Measurements from ENCODE around the gene SH3RF3. TPM values are rescaled to one million over a fixed set of nuclear protein-coding genes. Genes with fewer than 3 reads are reported as not detected.
A peak's percentile ranks its signal among the peaks of the same experiment; 100 is the strongest.

The SH3RF3 gene
- total RNA-seq, 3 donors from 2014 or later: 3.2 to 5.6 (median 4.6) TPM

GRCh38 chr2:109447776-109448175 is 318.8 kb downstream of the SH3RF3 start:
- Histone ChIP-seq H3K9me3 (peaks cover 6 to 20% of the 10 kb centered on the region in 2 donors), H3K27me3 (no peaks in the 10 kb centered on the region), H3K4me1 (no peaks in the 10 kb centered on the region), H3K36me3 (no peaks in the 10 kb centered on the region), H3K4me3 (no peak overlapping the region), H3K27ac (no peak overlapping the region)
- intact Hi-C loops (cut with DNase I; ENCODE audit: low total_unique reads): no loop called here
- DNase-seq (ENCODE audit: low spot score in 2 of 2): no peak
- TF ChIP-seq POLR2AphosphoS5 (IDR thresholded peaks at IDR 0.05): no peak
- no peak for TF ChIP-seq CTCF (IDR thresholded peaks at IDR 0.05)
- TF ChIP-seq POLR2A (IDR thresholded peaks at IDR 0.05): no peak

GRCh38 chr2:109448207-109448606 is 319.2 kb downstream of the SH3RF3 start:
- H3K27ac ChIP-seq: no peak overlapping the region
- H3K36me3 ChIP-seq: no peaks in the 10 kb centered on the region
- no peak overlapping the region for H3K4me3 ChIP-seq
- H3K4me1 ChIP-seq: no peaks in the 10 kb centered on the region
- peaks cover 6 to 16% of the 10 kb centered on the region in 2 donors for H3K9me3 ChIP-seq
- intact Hi-C loops (cut with DNase I; ENCODE audit: low total_unique reads): no loop called here
- DNase-seq (ENCODE audit: low spot score in 2 of 2): no peak
- no peaks in the 10 kb centered on the region for H3K27me3 ChIP-seq
- TF ChIP-seq CTCF (IDR thresholded peaks at IDR 0.05) (no peak), POLR2AphosphoS5 (IDR thresholded peaks at IDR 0.05) (no peak), POLR2A (IDR thresholded peaks at IDR 0.05) (no peak)

- no peak overlapping the region for H3K27ac ChIP-seq
These were observed 320.2 kb downstream of the SH3RF3 start for GRCh38 chr2:109448946-109449788.

GRCh38 chr2:109450574-109451273 is 321.7 kb downstream of the SH3RF3 start:
- DNase-seq (ENCODE audit: low spot score in 2 of 2): no peak
- TF ChIP-seq POLR2A (IDR thresholded peaks at IDR 0.05) (no peak), CTCF (IDR thresholded peaks at IDR 0.05) (no peak), POLR2AphosphoS5 (IDR thresholded peaks at IDR 0.05) (no peak)
- intact Hi-C loops (cut with DNase I; ENCODE audit: low total_unique reads): no loop called here
- Histone ChIP-seq H3K4me3 (no peak overlapping the region), H3K27ac (no peak overlapping the region), H3K36me3 (no peaks in the 10 kb centered on the region), H3K27me3 (no peaks in the 10 kb centered on the region), H3K9me3 (no peaks in the 10 kb centered on the region), H3K4me1 (no peaks in the 10 kb centered on the region)

More at GRCh38 chr2:109448946-109449788, 320.2 kb downstream of the SH3RF3 start:
- DNase-seq (ENCODE audit: low spot score in 2 of 2): peak; percentile 76 to 82
- H3K4me1 ChIP-seq: no peaks in the 10 kb centered on the region
- no peaks in the 10 kb centered on the region for H3K27me3 ChIP-seq
- TF ChIP-seq POLR2AphosphoS5 (IDR thresholded peaks at IDR 0.05): peak; percentile 23 to 50 (median 43)
- no peak for TF ChIP-seq POLR2A (IDR thresholded peaks at IDR 0.05)
- no peak for TF ChIP-seq CTCF (IDR thresholded peaks at IDR 0.05)
- H3K9me3 ChIP-seq: peaks cover 5 to 9% of the 10 kb centered on the region in 2 donors
- peak overlapping the region in 1 of 3 donors; percentile 19 for H3K4me3 ChIP-seq
- no peaks in the 10 kb centered on the region for H3K36me3 ChIP-seq
- intact Hi-C loops (cut with DNase I; ENCODE audit: low total_unique reads): no loop called here

GRCh38 chr2:109451671-109452070 is 322.7 kb downstream of the SH3RF3 start:
- DNase-seq (ENCODE audit: low spot score in 2 of 2): no peak
- H3K4me3 ChIP-seq: no peak overlapping the region
- no peak for TF ChIP-seq POLR2A (IDR thresholded peaks at IDR 0.05)
- no peak for TF ChIP-seq POLR2AphosphoS5 (IDR thresholded peaks at IDR 0.05)
- TF ChIP-seq CTCF (IDR thresholded peaks at IDR 0.05): no peak
- intact Hi-C loops (cut with DNase I; ENCODE audit: low total_unique reads): no loop called here
- H3K27me3 ChIP-seq: no peaks in the 10 kb centered on the region
- no peaks in the 10 kb centered on the region for H3K4me1 ChIP-seq
- no peak overlapping the region for H3K27ac ChIP-seq
- no peaks in the 10 kb centered on the region for H3K9me3 ChIP-seq
- no peaks in the 10 kb centered on the region for H3K36me3 ChIP-seq

Data from breast epithelium (tissue), 4 donors.